Mucosa of stomach (tissue), 1 donor: ENCODE data around the gene PPP1R1C.

Experiments used
- H3K27me3 ChIP-seq: one replicate; pipeline ENCODE4 v1.7.0; 2013; ENCODE audit warnings: mild to moderate bottlenecking, low read length; ENCODE audit not compliant: control insufficient read depth, insufficient read depth
- H3K36me3 ChIP-seq: one replicate; pipeline ENCODE4 v1.7.0; 2013; ENCODE audit warnings: low read length; ENCODE audit not compliant: control insufficient read depth, insufficient read depth
- H3K4me1 ChIP-seq: one replicate; pipeline ENCODE4 v1.7.0; 2013; ENCODE audit warnings: mild to moderate bottlenecking, low read length; ENCODE audit not compliant: control insufficient read depth, insufficient read depth
- H3K4me3 ChIP-seq: one replicate; pipeline ENCODE4 v1.7.0; 2013; ENCODE audit warnings: low read length
- H3K9ac ChIP-seq: one replicate; pipeline ENCODE4 v1.7.0; 2013; ENCODE audit warnings: mild to moderate bottlenecking, low read length, moderate library complexity
- H3K9me3 ChIP-seq: one replicate; pipeline ENCODE4 v1.7.0; 2013; ENCODE audit warnings: mild to moderate bottlenecking, low read length, moderate library complexity; ENCODE audit not compliant: control insufficient read depth
- donor health status: Pancreatic carcinoma.

PPP1R1C gene

DNA sequence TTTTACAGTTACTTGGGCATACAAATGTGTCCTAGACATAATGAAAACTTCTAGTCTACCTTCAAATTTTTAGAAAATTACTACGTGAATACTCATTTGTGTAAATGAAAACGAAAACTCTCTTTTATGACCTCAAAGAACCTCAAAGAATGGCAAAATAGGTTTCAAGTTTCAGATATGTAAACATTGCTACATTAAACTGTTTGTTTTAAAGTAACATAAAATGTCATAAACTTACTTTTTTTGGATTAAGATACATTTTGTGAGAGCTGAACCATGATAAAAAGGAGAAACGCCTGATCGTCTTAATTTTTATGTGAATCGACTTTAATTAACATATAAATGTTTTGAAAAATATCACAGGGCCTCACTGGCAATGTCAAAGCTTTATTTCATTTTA, 91.4 kb downstream of the PPP1R1C start:
- Histone ChIP-seq H3K9me3 (no peaks in the 10 kb centered on the region), H3K27me3 (no peaks in the 10 kb centered on the region), H3K4me3 (no peak overlapping the region), H3K36me3 (no peaks in the 10 kb centered on the region), H3K4me1 (no peaks in the 10 kb centered on the region), H3K9ac (no peak overlapping the region)

GRCh38 chr2:182077448-182078142, 91.9 kb downstream of the PPP1R1C start:
- H3K27me3 ChIP-seq = no peaks in the 10 kb centered on the region
- H3K9ac ChIP-seq = no peak overlapping the region
- no peaks in the 10 kb centered on the region for H3K9me3 ChIP-seq
- H3K4me1 ChIP-seq = no peaks in the 10 kb centered on the region
- H3K36me3 ChIP-seq = no peaks in the 10 kb centered on the region
- no peak overlapping the region for H3K4me3 ChIP-seq

DNA sequence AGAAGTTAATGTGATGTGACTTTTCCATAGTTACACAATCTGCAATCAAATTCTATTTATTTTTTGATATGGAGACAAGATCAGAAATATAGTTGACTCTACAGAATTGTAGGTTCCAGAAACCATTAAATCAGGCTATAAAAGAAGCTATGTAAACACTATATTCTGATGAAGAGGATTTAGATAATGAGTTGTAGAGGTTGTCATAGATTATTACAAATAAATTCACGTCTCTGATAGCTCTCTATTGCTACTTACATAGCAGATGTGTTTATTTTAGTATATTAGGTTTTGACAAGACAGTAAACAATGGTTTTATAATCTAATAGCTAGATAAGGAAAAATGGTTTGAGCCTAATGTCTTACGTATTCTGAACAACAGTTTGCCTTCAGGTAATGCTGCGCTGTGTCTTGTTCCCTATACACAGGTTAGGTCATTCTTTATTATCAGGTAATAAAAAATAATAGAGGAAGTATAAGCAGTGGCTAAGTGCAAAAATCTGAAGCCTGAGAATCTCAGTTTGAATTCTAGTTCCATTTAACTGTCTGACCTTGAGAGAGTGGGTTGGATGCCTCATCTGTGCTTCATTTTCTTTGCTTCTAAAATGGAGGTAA, 93.4 kb downstream of the PPP1R1C start:
- H3K4me3 ChIP-seq = no peak overlapping the region
- no peaks in the 10 kb centered on the region for H3K9me3 ChIP-seq
- H3K4me1 ChIP-seq = no peaks in the 10 kb centered on the region
- H3K9ac ChIP-seq = no peak overlapping the region
- no peaks in the 10 kb centered on the region for H3K36me3 ChIP-seq
- H3K27me3 ChIP-seq = no peaks in the 10 kb centered on the region

DNA sequence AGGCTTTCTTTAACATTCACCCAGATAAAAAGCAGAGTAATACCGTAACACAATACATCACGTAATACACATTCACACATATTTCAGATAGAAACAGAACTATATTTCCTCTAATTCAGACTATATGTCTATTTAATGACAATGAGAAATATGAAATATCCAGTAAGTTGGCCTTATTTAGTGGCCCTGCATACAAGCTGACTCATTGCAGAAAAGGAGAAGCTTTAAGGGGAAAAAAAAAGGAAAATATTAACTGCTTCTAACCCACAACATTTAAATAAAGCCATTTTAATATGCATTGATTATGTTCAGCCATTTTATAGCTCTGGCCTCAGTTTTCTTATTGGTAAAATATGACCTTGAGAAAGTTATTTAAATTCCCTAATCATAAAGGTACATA, 94.8 kb downstream of the PPP1R1C start:
- Histone ChIP-seq H3K27me3 (no peaks in the 10 kb centered on the region), H3K9me3 (no peaks in the 10 kb centered on the region), H3K4me1 (no peaks in the 10 kb centered on the region), H3K9ac (no peak overlapping the region), H3K36me3 (no peaks in the 10 kb centered on the region), H3K4me3 (no peak overlapping the region)

DNA sequence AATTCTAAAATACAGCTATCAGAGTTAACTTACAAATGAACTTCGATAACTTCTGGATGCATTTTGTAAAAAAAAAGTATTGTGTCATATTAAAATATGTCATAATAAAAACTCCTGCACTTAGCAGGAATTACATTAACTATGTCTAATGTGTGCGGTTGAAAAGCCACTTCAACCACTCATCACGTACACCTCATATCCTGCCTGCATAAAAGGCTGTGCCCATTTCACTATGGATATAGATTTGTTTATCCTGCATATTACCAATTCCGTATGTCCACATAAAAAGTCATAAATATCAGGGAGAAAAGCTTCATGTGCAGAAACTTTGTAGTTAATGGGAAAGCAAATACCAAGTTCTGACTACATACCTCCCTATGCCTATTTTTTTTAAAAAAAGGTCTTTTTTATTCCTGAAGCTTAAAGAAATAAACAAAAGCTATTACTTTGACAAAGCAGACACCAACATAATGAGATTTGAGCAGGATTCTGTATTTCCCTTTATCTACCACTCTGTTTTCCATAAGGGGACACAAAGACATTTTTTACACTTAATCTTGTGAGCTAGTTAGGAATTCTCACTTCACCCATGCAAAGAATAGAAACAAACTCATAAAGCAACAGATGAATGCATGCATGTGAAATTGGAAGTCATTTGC, 96.1 kb downstream of the PPP1R1C start:
- Histone ChIP-seq H3K4me1 (no peaks in the 10 kb centered on the region), H3K9ac (no peak overlapping the region), H3K36me3 (no peaks in the 10 kb centered on the region), H3K27me3 (no peaks in the 10 kb centered on the region), H3K4me3 (no peak overlapping the region), H3K9me3 (no peaks in the 10 kb centered on the region)

- Histone ChIP-seq H3K36me3 (no peaks in the 10 kb centered on the region), H3K4me1 (no peaks in the 10 kb centered on the region), H3K4me3 (no peak overlapping the region), H3K9me3 (no peaks in the 10 kb centered on the region), H3K27me3 (no peaks in the 10 kb centered on the region), H3K9ac (no peak overlapping the region)
Measured at GRCh38 chr2:182088681-182089320, 103.1 kb downstream of the PPP1R1C start.

DNA sequence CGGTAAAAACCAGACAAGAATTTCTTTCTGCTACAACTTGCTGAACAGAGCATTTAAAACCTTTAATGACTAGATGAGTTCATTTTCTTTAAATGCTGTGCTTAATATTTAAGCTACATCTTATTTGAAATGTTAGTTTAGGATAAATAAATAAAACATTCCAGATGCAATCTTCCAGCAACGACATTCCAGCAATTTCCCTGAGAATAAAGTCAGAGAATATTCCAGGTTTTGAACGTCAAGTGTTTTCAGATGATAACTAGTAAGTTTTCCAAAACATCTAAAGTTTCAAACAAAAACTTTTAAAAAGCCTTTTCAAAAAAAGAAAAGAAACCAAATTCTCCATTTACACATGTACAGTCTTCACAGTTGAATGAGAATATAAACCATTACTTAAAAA, 104.8 kb downstream of the PPP1R1C start:
- no peaks in the 10 kb centered on the region for H3K27me3 ChIP-seq
- H3K9ac ChIP-seq = no peak overlapping the region
- H3K9me3 ChIP-seq = no peaks in the 10 kb centered on the region
- no peak overlapping the region for H3K4me3 ChIP-seq
- H3K36me3 ChIP-seq = no peaks in the 10 kb centered on the region
- no peaks in the 10 kb centered on the region for H3K4me1 ChIP-seq

- Histone ChIP-seq H3K4me3 (no peak overlapping the region), H3K27me3 (no peaks in the 10 kb centered on the region), H3K9me3 (no peaks in the 10 kb centered on the region), H3K9ac (no peak overlapping the region), H3K36me3 (no peaks in the 10 kb centered on the region), H3K4me1 (no peaks in the 10 kb centered on the region)
Measured at GRCh38 chr2:182097571-182098164, 112.0 kb downstream of the PPP1R1C start.

DNA sequence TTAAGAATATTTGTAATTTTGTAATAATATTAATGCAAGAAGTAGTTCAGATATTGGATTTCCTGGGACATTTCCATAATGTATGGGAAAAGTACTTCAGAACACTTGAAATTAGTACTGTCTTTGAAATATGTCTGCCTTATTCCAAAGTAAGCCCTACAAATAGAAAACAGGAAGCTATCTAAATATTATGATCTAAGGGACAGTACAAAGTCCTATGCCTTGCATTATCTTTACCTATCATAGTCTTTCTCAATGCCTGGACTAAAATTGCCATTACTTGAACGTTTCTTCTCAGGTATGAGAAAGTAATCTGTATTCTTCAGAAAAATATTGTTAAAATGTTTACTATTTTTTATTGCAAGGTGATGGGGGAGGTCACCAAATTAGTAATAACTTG, 113.0 kb downstream of the PPP1R1C start:
- Histone ChIP-seq H3K36me3 (no peaks in the 10 kb centered on the region), H3K4me3 (no peak overlapping the region), H3K9me3 (no peaks in the 10 kb centered on the region), H3K27me3 (no peaks in the 10 kb centered on the region), H3K9ac (no peak overlapping the region), H3K4me1 (no peaks in the 10 kb centered on the region)

GRCh38 chr2:182101263-182101662, 115.6 kb downstream of the PPP1R1C start:
- Histone ChIP-seq H3K9ac (no peak overlapping the region), H3K4me3 (no peak overlapping the region), H3K9me3 (no peaks in the 10 kb centered on the region), H3K4me1 (no peaks in the 10 kb centered on the region), H3K27me3 (no peaks in the 10 kb centered on the region), H3K36me3 (no peaks in the 10 kb centered on the region)

GRCh38 chr2:182103526-182103925, 117.9 kb downstream of the PPP1R1C start:
- Histone ChIP-seq H3K4me3 (no peak overlapping the region), H3K36me3 (no peaks in the 10 kb centered on the region), H3K9me3 (no peaks in the 10 kb centered on the region), H3K9ac (no peak overlapping the region), H3K27me3 (no peaks in the 10 kb centered on the region), H3K4me1 (no peaks in the 10 kb centered on the region)

DNA sequence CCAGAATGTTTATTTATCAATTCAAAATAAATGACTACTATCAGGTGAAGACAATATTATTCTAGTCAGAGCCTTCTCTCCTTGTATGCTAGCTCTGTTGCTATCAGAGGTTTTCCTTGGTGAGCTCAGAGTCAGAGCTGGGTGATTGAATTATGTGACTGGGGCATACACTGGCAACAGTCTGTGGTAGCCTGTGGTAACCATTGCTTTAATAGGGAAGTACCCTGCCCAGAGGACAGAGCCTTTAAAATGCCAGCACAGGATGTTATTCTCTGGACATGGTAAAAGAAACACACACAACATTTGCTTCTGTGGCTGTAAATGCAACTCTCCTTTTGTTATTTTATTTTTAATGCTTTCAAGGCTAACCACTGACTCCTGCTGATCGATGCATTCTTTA, 124.7 kb downstream of the PPP1R1C start:
- no peaks in the 10 kb centered on the region for H3K9me3 ChIP-seq

More for the DNA sequence above, 124.7 kb downstream of the PPP1R1C start:
- H3K27me3 ChIP-seq = no peaks in the 10 kb centered on the region
- H3K9ac ChIP-seq = no peak overlapping the region
- no peak overlapping the region for H3K4me3 ChIP-seq
- no peaks in the 10 kb centered on the region for H3K4me1 ChIP-seq
- H3K36me3 ChIP-seq = no peaks in the 10 kb centered on the region
